K562 (cell line): ENCODE data around the gene CYB5D1. TPM values are rescaled to one million over a fixed set of nuclear protein-coding genes. Genes with fewer than 3 reads are reported as not detected.

Experiments
- GABPA ChIP-seq: fragments of 200-800 bp; sonication (Bioruptor generic); conservative IDR thresholded peaks from 2 replicates; pipeline ENCODE4 v1.6.1; 2016; ENCODE audit warnings: low read depth, missing genetic modification characterization, missing compliant biosample characterization
- HIVEP1 ChIP-seq: fragments of 250-450 bp; sonication (Bioruptor Pico); IDR thresholded peaks from 2 replicates; pipeline ENCODE4 v1.4.0; 2020; ENCODE audit warnings: mild to moderate bottlenecking
- KLF13 ChIP-seq: fragments of 450-650 bp; IDR thresholded peaks from 2 replicates; pipeline ENCODE4 v1.6.1; 2016; ENCODE audit warnings: missing genetic modification characterization, low read depth, mild to moderate bottlenecking, missing compliant biosample characterization, moderate library complexity, borderline replicate concordance
- SAP30 ChIP-seq: fragments of 200-600 bp; sonication (generic); IDR thresholded peaks from 2 replicates; pipeline ENCODE4 v1.6.1; 2012; ENCODE audit warnings: borderline replicate concordance, low read depth, mild to moderate bottlenecking, moderate library complexity, low read length, control low read depth, inconsistent platforms; ENCODE audit not compliant: insufficient read depth, poor library complexity, severe bottlenecking
- SPI1 ChIP-seq: IDR thresholded peaks from 2 replicates; pipeline ENCODE4 v1.6.1; 2011; ENCODE audit warnings: low read depth, low read length, control low read depth, borderline replicate concordance
- STAT5B ChIP-seq: fragments of 250-450 bp; sonication (Bioruptor Pico); IDR thresholded peaks from 2 replicates; pipeline ENCODE4 v1.8.0; 2021; ENCODE audit warnings: mild to moderate bottlenecking, inconsistent platforms
- ZBTB7A ChIP-seq: IDR thresholded peaks from 2 replicates; pipeline ENCODE4 v1.6.1; 2011; ENCODE audit warnings: low read depth, mild to moderate bottlenecking, low read length, moderate library complexity, borderline replicate concordance; ENCODE audit not compliant: control insufficient read depth
- polyA plus RNA-seq, 8 experiments: library from polyadenylated mRNA; depleted of rRNA in 4 of 8; stranded (reverse) in 5 of 8; unstranded in 3 of 8; fragments of >200 nt; fragmentation: Nextera tagmentation in 2 of 8; fragmentation: Illumina TruSeq in 1 of 8; extraction: Ambion mirVana in 2 of 8; extraction: Trizol in 1 of 8; gene quantifications; 2 replicates each; pipeline versions ENCODE4 v1.2.1 to v1.2.3, GENCODE V29; 2011 to 2014; ENCODE audit warnings: inconsistent platforms in 1 of 8, missing spikeins in 1 of 8
- total RNA-seq, 7 experiments: library from RNA; depleted of rRNA in 6 of 7; stranded (reverse); fragments of >200 nt in 6 of 7; fragmentation: Illumina TruSeq in 2 of 7; extraction: Trizol in 2 of 7; gene quantifications; 2 replicates each; pipeline versions ENCODE4 v1.2.1 to v1.2.3, GENCODE V29; 2011 to 2021; ENCODE audit warnings: low replicate concordance in 1 of 7
- TF ChIP-seq, protein P1 (sequence below): fragments of 450-650 bp; IDR thresholded peaks from 2 replicates; pipeline ENCODE4 v1.6.1; 2017; ENCODE audit warnings: antibody characterized with exemption, mild to moderate bottlenecking
- TF ChIP-seq, protein P2 (sequence below): fragments of 450-650 bp; IDR thresholded peaks from 2 replicates; pipeline ENCODE4 v1.6.1; 2016; ENCODE audit warnings: borderline replicate concordance
- TF ChIP-seq, protein P3 (sequence below): sonication (generic); formaldehyde crosslinking; IDR thresholded peaks from 2 replicates; pipeline ENCODE4 v1.8.0; 2022; ENCODE audit warnings: missing genetic modification reagents, mild to moderate bottlenecking, moderate library complexity, borderline replicate concordance
- TF ChIP-seq, protein P4 (sequence below): sonication (generic); formaldehyde crosslinking; IDR thresholded peaks from 2 replicates; pipeline ENCODE4 v1.9.0; 2022; ENCODE audit warnings: mild to moderate bottlenecking, missing genetic modification reagents
- TF ChIP-seq, protein P5 (sequence below): conservative IDR thresholded peaks from 2 replicates; pipeline ENCODE4 v1.6.1; 2011; ENCODE audit warnings: low read depth, mild to moderate bottlenecking, low read length; ENCODE audit not compliant: control insufficient read depth
- TF ChIP-seq, protein P6 (sequence below): sonication (generic); formaldehyde crosslinking; IDR thresholded peaks from 2 replicates; pipeline ENCODE4 v1.5.0; 2020; ENCODE audit warnings: missing genetic modification reagents

The CYB5D1 gene
- total and polyA plus RNA-seq, 9 of the 15 experiments (the other 6 are each of a cell fraction or from before 2014, with no cell fraction given) = 2.4 to 7.9 (median 5.7) TPM

DNA sequence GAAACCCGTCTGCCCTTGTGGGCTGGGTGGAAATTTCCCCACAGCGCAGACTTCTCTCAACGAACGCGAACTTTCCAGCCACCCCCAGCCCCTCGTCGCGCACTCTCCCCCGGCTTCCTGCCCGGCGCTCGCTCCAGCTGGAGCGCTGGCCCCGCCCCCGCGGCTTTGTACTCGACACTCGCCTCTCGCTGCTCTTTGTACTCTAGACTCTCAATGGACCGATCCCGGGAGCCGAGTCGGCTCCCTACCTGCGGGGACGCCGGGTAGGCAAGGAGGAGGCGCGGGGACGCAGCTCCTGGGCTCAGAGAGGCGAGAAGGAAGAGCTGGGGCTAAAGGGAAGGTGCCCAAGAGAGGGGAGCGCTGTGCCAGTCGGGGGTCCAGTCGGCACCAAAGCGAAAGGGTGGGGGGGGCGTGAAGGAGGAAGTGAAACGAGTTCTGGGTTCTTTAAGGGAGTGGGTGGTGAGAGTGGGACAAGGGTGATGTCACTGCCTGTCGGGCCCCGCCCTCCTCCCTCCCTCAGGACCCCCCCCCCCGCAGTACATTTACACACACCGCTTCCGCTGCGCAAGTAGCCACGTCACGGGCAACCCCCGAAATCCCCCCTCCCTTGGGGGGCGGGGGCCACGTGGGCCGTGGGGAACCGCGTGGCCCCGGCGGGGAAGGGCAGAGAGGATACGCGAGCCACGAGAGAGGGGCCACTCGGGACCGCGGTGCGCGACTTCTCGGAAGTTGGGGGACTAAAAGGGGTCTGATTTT is 14.1 kb upstream of the CYB5D1 start (continued):
- TF ChIP-seq, protein P1, sequence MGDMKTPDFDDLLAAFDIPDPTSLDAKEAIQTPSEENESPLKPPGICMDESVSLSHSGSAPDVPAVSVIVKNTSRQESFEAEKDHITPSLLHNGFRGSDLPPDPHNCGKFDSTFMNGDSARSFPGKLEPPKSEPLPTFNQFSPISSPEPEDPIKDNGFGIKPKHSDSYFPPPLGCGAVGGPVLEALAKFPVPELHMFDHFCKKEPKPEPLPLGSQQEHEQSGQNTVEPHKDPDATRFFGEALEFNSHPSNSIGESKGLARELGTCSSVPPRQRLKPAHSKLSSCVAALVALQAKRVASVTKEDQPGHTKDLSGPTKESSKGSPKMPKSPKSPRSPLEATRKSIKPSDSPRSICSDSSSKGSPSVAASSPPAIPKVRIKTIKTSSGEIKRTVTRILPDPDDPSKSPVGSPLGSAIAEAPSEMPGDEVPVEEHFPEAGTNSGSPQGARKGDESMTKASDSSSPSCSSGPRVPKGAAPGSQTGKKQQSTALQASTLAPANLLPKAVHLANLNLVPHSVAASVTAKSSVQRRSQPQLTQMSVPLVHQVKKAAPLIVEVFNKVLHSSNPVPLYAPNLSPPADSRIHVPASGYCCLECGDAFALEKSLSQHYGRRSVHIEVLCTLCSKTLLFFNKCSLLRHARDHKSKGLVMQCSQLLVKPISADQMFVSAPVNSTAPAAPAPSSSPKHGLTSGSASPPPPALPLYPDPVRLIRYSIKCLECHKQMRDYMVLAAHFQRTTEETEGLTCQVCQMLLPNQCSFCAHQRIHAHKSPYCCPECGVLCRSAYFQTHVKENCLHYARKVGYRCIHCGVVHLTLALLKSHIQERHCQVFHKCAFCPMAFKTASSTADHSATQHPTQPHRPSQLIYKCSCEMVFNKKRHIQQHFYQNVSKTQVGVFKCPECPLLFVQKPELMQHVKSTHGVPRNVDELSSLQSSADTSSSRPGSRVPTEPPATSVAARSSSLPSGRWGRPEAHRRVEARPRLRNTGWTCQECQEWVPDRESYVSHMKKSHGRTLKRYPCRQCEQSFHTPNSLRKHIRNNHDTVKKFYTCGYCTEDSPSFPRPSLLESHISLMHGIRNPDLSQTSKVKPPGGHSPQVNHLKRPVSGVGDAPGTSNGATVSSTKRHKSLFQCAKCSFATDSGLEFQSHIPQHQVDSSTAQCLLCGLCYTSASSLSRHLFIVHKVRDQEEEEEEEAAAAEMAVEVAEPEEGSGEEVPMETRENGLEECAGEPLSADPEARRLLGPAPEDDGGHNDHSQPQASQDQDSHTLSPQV = 0 out of 2 replicates have a peak, but pooled peaks have one; percentile 18
- TF ChIP-seq, protein P2, sequence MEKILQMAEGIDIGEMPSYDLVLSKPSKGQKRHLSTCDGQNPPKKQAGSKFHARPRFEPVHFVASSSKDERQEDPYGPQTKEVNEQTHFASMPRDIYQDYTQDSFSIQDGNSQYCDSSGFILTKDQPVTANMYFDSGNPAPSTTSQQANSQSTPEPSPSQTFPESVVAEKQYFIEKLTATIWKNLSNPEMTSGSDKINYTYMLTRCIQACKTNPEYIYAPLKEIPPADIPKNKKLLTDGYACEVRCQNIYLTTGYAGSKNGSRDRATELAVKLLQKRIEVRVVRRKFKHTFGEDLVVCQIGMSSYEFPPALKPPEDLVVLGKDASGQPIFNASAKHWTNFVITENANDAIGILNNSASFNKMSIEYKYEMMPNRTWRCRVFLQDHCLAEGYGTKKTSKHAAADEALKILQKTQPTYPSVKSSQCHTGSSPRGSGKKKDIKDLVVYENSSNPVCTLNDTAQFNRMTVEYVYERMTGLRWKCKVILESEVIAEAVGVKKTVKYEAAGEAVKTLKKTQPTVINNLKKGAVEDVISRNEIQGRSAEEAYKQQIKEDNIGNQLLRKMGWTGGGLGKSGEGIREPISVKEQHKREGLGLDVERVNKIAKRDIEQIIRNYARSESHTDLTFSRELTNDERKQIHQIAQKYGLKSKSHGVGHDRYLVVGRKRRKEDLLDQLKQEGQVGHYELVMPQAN = peak; percentile 85
- TF ChIP-seq, protein P3, sequence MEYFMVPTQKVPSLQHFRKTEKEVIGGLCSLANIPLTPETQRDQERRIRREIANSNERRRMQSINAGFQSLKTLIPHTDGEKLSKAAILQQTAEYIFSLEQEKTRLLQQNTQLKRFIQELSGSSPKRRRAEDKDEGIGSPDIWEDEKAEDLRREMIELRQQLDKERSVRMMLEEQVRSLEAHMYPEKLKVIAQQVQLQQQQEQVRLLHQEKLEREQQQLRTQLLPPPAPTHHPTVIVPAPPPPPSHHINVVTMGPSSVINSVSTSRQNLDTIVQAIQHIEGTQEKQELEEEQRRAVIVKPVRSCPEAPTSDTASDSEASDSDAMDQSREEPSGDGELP (CRISPR knock-in tag) = peak; percentile 97
- TF ChIP-seq SAP30 (peak; percentile 86), SPI1 (peak; percentile 56), KLF13 (peak; percentile 52; the same call in 1 of the 2 replicates), HIVEP1 (CRISPR knock-in tag) (peak; percentile 54; the same call in 1 of the 2 replicates), GABPA (peak; percentile 72), STAT5B (CRISPR knock-in tag) (no peak), ZBTB7A (peak; percentile 67)
- TF ChIP-seq, protein P4, sequence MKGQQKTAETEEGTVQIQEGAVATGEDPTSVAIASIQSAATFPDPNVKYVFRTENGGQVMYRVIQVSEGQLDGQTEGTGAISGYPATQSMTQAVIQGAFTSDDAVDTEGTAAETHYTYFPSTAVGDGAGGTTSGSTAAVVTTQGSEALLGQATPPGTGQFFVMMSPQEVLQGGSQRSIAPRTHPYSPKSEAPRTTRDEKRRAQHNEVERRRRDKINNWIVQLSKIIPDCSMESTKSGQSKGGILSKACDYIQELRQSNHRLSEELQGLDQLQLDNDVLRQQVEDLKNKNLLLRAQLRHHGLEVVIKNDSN = peak; percentile 55
- TF ChIP-seq, protein P5, sequence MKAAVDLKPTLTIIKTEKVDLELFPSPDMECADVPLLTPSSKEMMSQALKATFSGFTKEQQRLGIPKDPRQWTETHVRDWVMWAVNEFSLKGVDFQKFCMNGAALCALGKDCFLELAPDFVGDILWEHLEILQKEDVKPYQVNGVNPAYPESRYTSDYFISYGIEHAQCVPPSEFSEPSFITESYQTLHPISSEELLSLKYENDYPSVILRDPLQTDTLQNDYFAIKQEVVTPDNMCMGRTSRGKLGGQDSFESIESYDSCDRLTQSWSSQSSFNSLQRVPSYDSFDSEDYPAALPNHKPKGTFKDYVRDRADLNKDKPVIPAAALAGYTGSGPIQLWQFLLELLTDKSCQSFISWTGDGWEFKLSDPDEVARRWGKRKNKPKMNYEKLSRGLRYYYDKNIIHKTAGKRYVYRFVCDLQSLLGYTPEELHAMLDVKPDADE = 0 out of 2 replicates have a peak, but pooled peaks have one; percentile 46
- TF ChIP-seq, protein P6, sequence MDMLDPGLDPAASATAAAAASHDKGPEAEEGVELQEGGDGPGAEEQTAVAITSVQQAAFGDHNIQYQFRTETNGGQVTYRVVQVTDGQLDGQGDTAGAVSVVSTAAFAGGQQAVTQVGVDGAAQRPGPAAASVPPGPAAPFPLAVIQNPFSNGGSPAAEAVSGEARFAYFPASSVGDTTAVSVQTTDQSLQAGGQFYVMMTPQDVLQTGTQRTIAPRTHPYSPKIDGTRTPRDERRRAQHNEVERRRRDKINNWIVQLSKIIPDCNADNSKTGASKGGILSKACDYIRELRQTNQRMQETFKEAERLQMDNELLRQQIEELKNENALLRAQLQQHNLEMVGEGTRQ (CRISPR knock-in tag) = peak; percentile 62
